Left lung (tissue), 10 donors: Measurements from ENCODE around the gene FXYD1. TPM values are rescaled to one million over a fixed set of nuclear protein-coding genes. Genes with fewer than 3 reads are reported as not detected.

Source experiments
- ATAC-seq: fragments of 200-7000 bp; cut with Tn5 transposase; one replicate; pipeline ENCODE4 v1.9.1; 2020; ENCODE audit warnings: moderate library complexity
- DNase-seq, 4 donors: peaks; one replicate each; pipeline ENCODE4 v3.0.0-alpha.2; 2013 to 2020
- H3K27ac ChIP-seq, 2 donors: fragments of 200-600 bp; sonication (generic) in 1 of 2; one replicate each; pipeline versions ENCODE4 v1.5.0 to v1.8.0; 2020 to 2021
- H3K27me3 ChIP-seq, 2 donors: fragments of 200-600 bp; sonication (generic) in 1 of 2; one replicate each; pipeline versions ENCODE4 v1.5.0 to v1.8.0; 2020 to 2021
- H3K36me3 ChIP-seq, 2 donors: fragments of 200-600 bp; sonication (generic) in 1 of 2; one replicate each; pipeline versions ENCODE4 v1.5.0 to v1.8.0; 2020 to 2021
- H3K4me1 ChIP-seq, 2 donors: fragments of 200-600 bp; one replicate each; pipeline ENCODE4 v1.8.0; 2021
- H3K4me3 ChIP-seq, 2 donors: fragments of 200-600 bp; sonication (generic) in 1 of 2; one replicate each; pipeline versions ENCODE4 v1.5.0 to v1.8.0; 2020 to 2021; ENCODE audit warnings: mild to moderate bottlenecking in 1 of 2
- H3K9me3 ChIP-seq, 2 donors: fragments of 200-600 bp; sonication (generic) in 1 of 2; one replicate each; pipeline versions ENCODE4 v1.5.0 to v1.8.0; 2020 to 2021
- intact Hi-C, 2 donors: fragments of 100-400 bp; cut with DNase I; formaldehyde crosslinking; loops; one replicate each; pipeline versions ENCODE4 v1.11.2 to v1.14.2; 2022
- polyA plus RNA-seq, 6 donors: library from polyadenylated mRNA; unstranded; fragments of 120-200 nt; gene quantifications; one replicate each; pipeline ENCODE4 v1.2.1, GENCODE V29; 2013; ENCODE audit not compliant: insufficient read length in 6 of 6
- total RNA-seq, 2 donors: library from RNA; stranded (reverse); fragmentation: NEBNext Ultra II Directional; extraction: Animal tissue kit (Norgen Biotek cat#: 25700); gene quantifications; one replicate each; pipeline ENCODE4 v1.2.1, GENCODE V29; 2021
- TF ChIP-seq, protein P1 (sequence below), 2 donors: fragments of 200-600 bp; sonication (generic) in 1 of 2; IDR thresholded peaks; one replicate each; pipeline versions ENCODE4 v1.5.0 to v1.8.0; 2021; ENCODE audit warnings: antibody characterized with exemption in 2 of 2
- donor health status: DM: no; HTN: yes; CAD: no.
- donor health status: DM: no; HTN: no; CAD: no.

Gene FXYD1
- total and polyA plus RNA-seq, 8 donors, result 20.1 to 67.0 (median 53.1) TPM

DNA sequence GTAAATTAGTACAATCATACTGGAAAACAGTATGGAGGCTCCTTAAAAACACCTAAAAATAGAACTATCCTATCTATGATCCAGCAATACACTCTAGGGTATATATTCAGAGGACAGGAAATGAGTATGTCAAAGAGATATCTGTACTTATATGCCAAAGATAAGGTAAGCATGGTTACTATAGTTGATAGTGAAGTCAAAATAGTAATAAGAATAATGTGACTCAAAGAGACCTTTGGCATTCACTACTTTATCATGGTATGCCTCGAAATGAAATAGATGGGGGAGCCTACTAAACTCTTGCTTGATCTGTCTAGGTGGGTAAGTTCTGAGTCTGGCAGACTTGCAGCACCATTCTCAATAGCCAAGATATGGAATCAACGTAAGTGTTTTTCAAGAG, 46.3 kb downstream of the FXYD1 start:
- TF ChIP-seq, protein P1, sequence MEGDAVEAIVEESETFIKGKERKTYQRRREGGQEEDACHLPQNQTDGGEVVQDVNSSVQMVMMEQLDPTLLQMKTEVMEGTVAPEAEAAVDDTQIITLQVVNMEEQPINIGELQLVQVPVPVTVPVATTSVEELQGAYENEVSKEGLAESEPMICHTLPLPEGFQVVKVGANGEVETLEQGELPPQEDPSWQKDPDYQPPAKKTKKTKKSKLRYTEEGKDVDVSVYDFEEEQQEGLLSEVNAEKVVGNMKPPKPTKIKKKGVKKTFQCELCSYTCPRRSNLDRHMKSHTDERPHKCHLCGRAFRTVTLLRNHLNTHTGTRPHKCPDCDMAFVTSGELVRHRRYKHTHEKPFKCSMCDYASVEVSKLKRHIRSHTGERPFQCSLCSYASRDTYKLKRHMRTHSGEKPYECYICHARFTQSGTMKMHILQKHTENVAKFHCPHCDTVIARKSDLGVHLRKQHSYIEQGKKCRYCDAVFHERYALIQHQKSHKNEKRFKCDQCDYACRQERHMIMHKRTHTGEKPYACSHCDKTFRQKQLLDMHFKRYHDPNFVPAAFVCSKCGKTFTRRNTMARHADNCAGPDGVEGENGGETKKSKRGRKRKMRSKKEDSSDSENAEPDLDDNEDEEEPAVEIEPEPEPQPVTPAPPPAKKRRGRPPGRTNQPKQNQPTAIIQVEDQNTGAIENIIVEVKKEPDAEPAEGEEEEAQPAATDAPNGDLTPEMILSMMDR (IDR thresholded peaks at IDR 0.05), result no peak
- H3K27me3 ChIP-seq, result no peaks in the 10 kb centered on the region
- intact Hi-C loops, result no loop called here
- peaks cover 0 to 4% of the 10 kb centered on the region in 2 donors for H3K9me3 ChIP-seq
- no peaks in the 10 kb centered on the region for H3K4me1 ChIP-seq
- no peak overlapping the region for H3K27ac ChIP-seq
- no peak overlapping the region for H3K4me3 ChIP-seq
- ATAC-seq (no peak), DNase-seq (no peak)
- H3K36me3 ChIP-seq, result no peaks in the 10 kb centered on the region

Other genes starting within 250 kb of the FXYD1 start
- 1 to 10 TPM; 3.5 to 4.3 TPM for gene ZNF30, start 211.9 kb upstream of the FXYD1 start, total RNA-seq
- gene ZNF30, start 211.9 kb upstream of the FXYD1 start, polyA plus RNA-seq, result 10 to 100 TPM in 1 of 6 donors, 1 to 10 TPM in 5; 6.4 to 10.4 (median 8.4) TPM
- gene ZNF792, start 174.6 kb upstream of the FXYD1 start, total RNA-seq, result 1 to 10 TPM; 8.5 to 9.9 TPM
- 10 to 100 TPM in 2 of 6 donors, 1 to 10 TPM in 4; 8.0 to 10.8 (median 9.7) TPM for gene ZNF792, start 174.6 kb upstream of the FXYD1 start, polyA plus RNA-seq
- 100 to 1,000 TPM; 116 to 137 TPM for gene GRAMD1A, start 138.5 kb upstream of the FXYD1 start, total RNA-seq
- gene GRAMD1A, start 138.5 kb upstream of the FXYD1 start, polyA plus RNA-seq, result 100 to 1,000 TPM in 5 of 6 donors, 10 to 100 TPM in 1; 92.7 to 136 (median 114) TPM
- 1 to 10 TPM; 7.7 to 9.7 TPM for gene SCN1B, start 108.4 kb upstream of the FXYD1 start, total RNA-seq
- gene SCN1B, start 108.4 kb upstream of the FXYD1 start, polyA plus RNA-seq, result 1 to 10 TPM in 3 of 6 donors, under 1 TPM in 3; 0.82 to 1.6 (median 1.0) TPM
- gene HPN, start 97.1 kb upstream of the FXYD1 start, total RNA-seq, result 10 to 100 TPM; 16.8 to 40.3 TPM
- gene HPN, start 97.1 kb upstream of the FXYD1 start, polyA plus RNA-seq, result 10 to 100 TPM; 25.6 to 44.7 (median 32.2) TPM
- gene FXYD3, start 23.0 kb upstream of the FXYD1 start, total RNA-seq, result 100 to 1,000 TPM in 1 of 2 donors, 10 to 100 TPM in 1; 88.4 to 207 TPM
- 10 to 100 TPM; 17.5 to 50.2 (median 21.1) TPM for gene FXYD3, start 23.0 kb upstream of the FXYD1 start, polyA plus RNA-seq
- 1 to 10 TPM; 1.8 to 2.5 TPM for gene LGI4, start 3.8 kb upstream of the FXYD1 start, total RNA-seq
- gene LGI4, start 3.8 kb upstream of the FXYD1 start, polyA plus RNA-seq, result 1 to 10 TPM; 2.0 to 3.4 (median 2.7) TPM
- gene FXYD7, start 4.4 kb downstream of the FXYD1 start, total RNA-seq, result not detected
- gene FXYD7, start 4.4 kb downstream of the FXYD1 start, polyA plus RNA-seq, result 1 to 10 TPM in 2 of 6 donors, under 1 TPM in 4; 0.55 to 1.3 (median 0.74) TPM
- gene FXYD5, start 15.9 kb downstream of the FXYD1 start, total RNA-seq, result 100 to 1,000 TPM; 111 to 123 TPM
- 10 to 100 TPM; 29.0 to 33.0 (median 31.3) TPM for gene FXYD5, start 15.9 kb downstream of the FXYD1 start, polyA plus RNA-seq
- under 1 TPM in 1 of 2 donors, not detected in 1; 0.20 TPM for gene FAM187B, start 89.9 kb downstream of the FXYD1 start, total RNA-seq
- gene FAM187B, start 89.9 kb downstream of the FXYD1 start, polyA plus RNA-seq, result not detected
- 100 to 1,000 TPM in 1 of 2 donors, 10 to 100 TPM in 1; 65.4 to 130 TPM for gene LSR, start 110.2 kb downstream of the FXYD1 start, total RNA-seq
- gene LSR, start 110.2 kb downstream of the FXYD1 start, polyA plus RNA-seq, result 10 to 100 TPM; 50.6 to 70.1 (median 60.1) TPM
- gene USF2, start 130.1 kb downstream of the FXYD1 start, total RNA-seq, result 100 to 1,000 TPM; 123 to 148 TPM
- 100 to 1,000 TPM; 149 to 187 (median 165) TPM for gene USF2, start 130.1 kb downstream of the FXYD1 start, polyA plus RNA-seq
- 1 to 10 TPM; 1.1 to 1.9 TPM for gene HAMP, start 143.7 kb downstream of the FXYD1 start, total RNA-seq
- gene HAMP, start 143.7 kb downstream of the FXYD1 start, polyA plus RNA-seq, result under 1 TPM; 0.20 to 0.85 (median 0.41) TPM
- gene MAG, start 153.3 kb downstream of the FXYD1 start, total RNA-seq, result not detected
- gene MAG, start 153.3 kb downstream of the FXYD1 start, polyA plus RNA-seq, result 10 to 100 TPM in 2 of 6 donors, 1 to 10 TPM in 4; 1.3 to 14.4 (median 6.2) TPM
- 10 to 100 TPM in 1 of 2 donors, 1 to 10 TPM in 1; 6.5 to 13.8 TPM for gene CD22, start 190.4 kb downstream of the FXYD1 start, total RNA-seq
- gene CD22, start 190.4 kb downstream of the FXYD1 start, polyA plus RNA-seq, result 10 to 100 TPM in 4 of 6 donors, 1 to 10 TPM in 2; 5.2 to 63.2 (median 19.7) TPM
- not detected for gene FFAR1, start 209.1 kb downstream of the FXYD1 start, total RNA-seq
- gene FFAR1, start 209.1 kb downstream of the FXYD1 start, polyA plus RNA-seq, result under 1 TPM; 0.06 to 0.74 (median 0.28) TPM
- 1 to 10 TPM in 1 of 2 donors, not detected in 1; 1.6 TPM for gene FFAR3, start 219.6 kb downstream of the FXYD1 start, total RNA-seq
- gene FFAR3, start 219.6 kb downstream of the FXYD1 start, polyA plus RNA-seq, result under 1 TPM in 5 of 6 donors, not detected in 1; 0.09 to 0.49 (median 0.28) TPM
- not detected for gene GPR42, start 232.2 kb downstream of the FXYD1 start, total RNA-seq
- under 1 TPM in 3 of 6 donors, not detected in 3; 0.11 to 0.24 (median 0.14) TPM for gene GPR42, start 232.2 kb downstream of the FXYD1 start, polyA plus RNA-seq